Fibroblast of villous mesenchyme (primary cell): ENCODE results near the gene MAP3K12. TPM values are rescaled to one million over a fixed set of nuclear protein-coding genes. Genes with fewer than 3 reads are reported as not detected.
"Not testable (repeated sequence)": the region's sequence is repeated elsewhere in the genome, so short reads cannot be mapped to it uniquely, and the experiment has no call there.

Experiments used
- DNase-seq: peaks from one replicate; pipeline ENCODE4 v3.0.0-alpha.2; 2010; ENCODE audit warnings: low read depth
- H3K4me3 ChIP-seq: 2 replicates; pipeline ENCODE4 v1.5.1; 2011; ENCODE audit warnings: low read depth, mild to moderate bottlenecking, low read length
- total RNA-seq: library from RNA; depleted of rRNA; stranded (reverse); fragments of >200 nt; gene quantifications from 2 replicates; pipeline ENCODE4 v1.2.3, GENCODE V29; 2012
- TF ChIP-seq, protein P1 (sequence below): IDR thresholded peaks from 2 replicates; pipeline ENCODE4 v1.5.1; 2012; ENCODE audit warnings: low read depth, mild to moderate bottlenecking, low read length; ENCODE audit not compliant: insufficient read depth

Gene MAP3K12
- total RNA-seq, 1 donor = 41.0 TPM

- DNase-seq = no peak
- TF ChIP-seq, protein P1, sequence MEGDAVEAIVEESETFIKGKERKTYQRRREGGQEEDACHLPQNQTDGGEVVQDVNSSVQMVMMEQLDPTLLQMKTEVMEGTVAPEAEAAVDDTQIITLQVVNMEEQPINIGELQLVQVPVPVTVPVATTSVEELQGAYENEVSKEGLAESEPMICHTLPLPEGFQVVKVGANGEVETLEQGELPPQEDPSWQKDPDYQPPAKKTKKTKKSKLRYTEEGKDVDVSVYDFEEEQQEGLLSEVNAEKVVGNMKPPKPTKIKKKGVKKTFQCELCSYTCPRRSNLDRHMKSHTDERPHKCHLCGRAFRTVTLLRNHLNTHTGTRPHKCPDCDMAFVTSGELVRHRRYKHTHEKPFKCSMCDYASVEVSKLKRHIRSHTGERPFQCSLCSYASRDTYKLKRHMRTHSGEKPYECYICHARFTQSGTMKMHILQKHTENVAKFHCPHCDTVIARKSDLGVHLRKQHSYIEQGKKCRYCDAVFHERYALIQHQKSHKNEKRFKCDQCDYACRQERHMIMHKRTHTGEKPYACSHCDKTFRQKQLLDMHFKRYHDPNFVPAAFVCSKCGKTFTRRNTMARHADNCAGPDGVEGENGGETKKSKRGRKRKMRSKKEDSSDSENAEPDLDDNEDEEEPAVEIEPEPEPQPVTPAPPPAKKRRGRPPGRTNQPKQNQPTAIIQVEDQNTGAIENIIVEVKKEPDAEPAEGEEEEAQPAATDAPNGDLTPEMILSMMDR = no peak
- H3K4me3 ChIP-seq = no peak overlapping the region
Measured at GRCh38 chr12:53454707-53455106, 44.6 kb downstream of the MAP3K12 start.

- DNase-seq = no peak
- peak overlapping the region; percentile 97 for H3K4me3 ChIP-seq
- TF ChIP-seq, protein P1 = no peak
Measured at GRCh38 chr12:53453953-53454640, 45.2 kb downstream of the MAP3K12 start.

GRCh38 chr12:53452159-53453077, 46.8 kb downstream of the MAP3K12 start:
- H3K4me3 ChIP-seq = peak overlapping the region; percentile 97
- TF ChIP-seq, protein P1 = peak; percentile 21
- DNase-seq = peak; percentile 93

DNA sequence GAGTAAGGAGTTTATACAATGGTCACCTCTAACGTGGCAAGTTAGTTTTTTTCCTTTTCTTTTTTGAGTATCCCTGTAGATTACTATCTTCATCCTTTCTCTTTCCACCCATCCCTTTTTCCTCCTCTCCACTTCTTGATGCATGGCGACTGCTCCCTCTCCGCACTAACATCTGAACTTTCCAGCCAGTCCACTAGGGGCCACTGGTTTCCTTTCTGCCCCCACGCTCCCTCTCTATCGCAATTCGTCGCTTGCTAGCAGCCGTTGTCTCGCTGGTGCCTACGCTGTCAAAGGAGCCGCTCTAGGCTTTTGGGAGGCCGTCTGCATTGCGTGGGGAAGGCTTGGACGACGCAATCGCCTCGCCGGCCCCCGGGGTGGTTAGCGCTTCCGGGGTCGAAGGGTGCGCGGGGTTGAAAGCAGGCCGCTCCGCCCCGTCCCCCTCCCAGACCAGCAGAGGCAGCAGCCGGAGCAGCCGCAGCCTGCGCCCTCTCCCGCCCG, 47.5 kb downstream of the MAP3K12 start, which contains the start of gene PCBP2:
Gene PCBP2, plus strand, starts transcription at position 442 of the 498 bp plus-strand sequence. CDS start 2,699 bp downstream, outside the sequence.
- peak within 1 kb of the TSS; percentile 97 for H3K4me3 ChIP-seq
- peak; percentile 100 for DNase-seq
- TF ChIP-seq, protein P1 = peak; percentile 94

GRCh38 chr12:53450936-53451335, 48.3 kb downstream of the MAP3K12 start:
- DNase-seq = no peak
- TF ChIP-seq, protein P1 = no peak
- H3K4me3 ChIP-seq = no peak overlapping the region

- not testable (repeated sequence) for DNase-seq, H3K4me3 ChIP-seq
Measured at GRCh38 chr12:53444593-53445325, 54.5 kb downstream of the MAP3K12 start.
